Measurements from ENCODE around the gene ZP3. TPM values are rescaled to one million over a fixed set of nuclear protein-coding genes. Genes with fewer than 3 reads are reported as not detected.
"Not testable (repeated sequence)": the region's sequence is repeated elsewhere in the genome, so short reads cannot be mapped to it uniquely, and the experiment has no call there.

The ZP3 gene
- total and polyA plus RNA-seq, 2 of the 8 experiments (the other 6 are each of a cell fraction or from before 2014, with no cell fraction given) = 1.5 to 2.4 TPM

- H3K18ac ChIP-seq (ENCODE audit: extremely low read depth, low read length); H4K8ac ChIP-seq (ENCODE audit: extremely low read depth, insufficient read depth, low read length); FAIRE-seq; H3K9me3 ChIP-seq (ENCODE audit: insufficient read depth in 2 of 2, low read depth in 1 of 2, low read length in 1 of 2); H3K23me2 ChIP-seq (ENCODE audit: low read depth, low read length); H2BK120ac ChIP-seq (replicated peaks; ENCODE audit: low read depth, low read length); H2BK15ac ChIP-seq (ENCODE audit: low read length); H2BK5ac ChIP-seq (ENCODE audit: low read depth, low read length); H3K27me3 ChIP-seq (replicated peaks in 1 of 4; ENCODE audit: control insufficient read depth in 3 of 4, extremely low read depth in 1 of 4, insufficient read depth in 3 of 4, low read length in 3 of 4); H3K23ac ChIP-seq (ENCODE audit: insufficient read length); H3K4me2 ChIP-seq (ENCODE audit: insufficient read depth in 1 of 2, low read depth in 2 of 2, low read length in 2 of 2); H4K91ac ChIP-seq (replicated peaks; ENCODE audit: insufficient read length, low read length); H4K20me1 ChIP-seq (replicated peaks in 1 of 2; ENCODE audit: control insufficient read depth in 1 of 2, insufficient read depth in 2 of 2, low read length in 2 of 2); H3K27ac ChIP-seq (ENCODE audit: low read depth, low read length); H3K4ac ChIP-seq (replicated peaks; ENCODE audit: insufficient read length, low read depth, low read length); H3K79me2 ChIP-seq (ENCODE audit: control insufficient read depth in 1 of 2, insufficient read depth in 2 of 2, low read length in 2 of 2); H3K14ac ChIP-seq (ENCODE audit: insufficient read length); H3K4me3 ChIP-seq (ENCODE audit: extremely low read depth in 1 of 4, insufficient read depth in 2 of 4, low read depth in 3 of 4, low read length in 4 of 4); DNase-seq (ENCODE audit: low read depth in 1 of 2, low spot score in 2 of 2); H3K79me1 ChIP-seq (ENCODE audit: low read depth, low read length); H3K4me1 ChIP-seq (replicated peaks in 1 of 4; ENCODE audit: control insufficient read depth in 3 of 4, insufficient read depth in 4 of 4, low read length in 3 of 4); H2BK20ac ChIP-seq (ENCODE audit: low read length); H3K9ac ChIP-seq (replicated peaks in 1 of 4; ENCODE audit: extremely low read depth in 1 of 4, low read depth in 3 of 4, low read length in 3 of 4); H3K56ac ChIP-seq (replicated peaks; ENCODE audit: insufficient read length, low read depth, low read length); H4K5ac ChIP-seq (ENCODE audit: insufficient read length, low read depth, low read length); H2AFZ ChIP-seq (ENCODE audit: low read length); H2AK5ac ChIP-seq (ENCODE audit: low read depth, low read length); H3K36me3 ChIP-seq (ENCODE audit: control insufficient read depth in 2 of 4, insufficient read depth in 4 of 4, low read length in 3 of 4): not testable (repeated sequence)
- H2BK12ac ChIP-seq (ENCODE audit: low read depth, low read length) = 0 out of 2 replicates have a peak overlapping the region, but pooled peaks have one; percentile 50
- ChIA-PET CTCF (ENCODE audit: partially characterized antibody) (interaction anchor here (1.3 kb wide), 1 partner anchor 19 kb away, joined by 5 read pairs; no protein-coding TSS in a partner anchor), POLR2A (ENCODE audit: partially characterized antibody) (interaction anchor here (1.3 to 1.5 kb wide), 2 partner anchors 29 to 33 kb away, joined by 4 to 5 read pairs; partner anchors contain the start of gene YWHAG)
- 90% methylated on average over 5 of the region's 6 CpGs; no CpG with 5 or more reads in 1 of the 2 experiments for WGBS, 2 experiments (ENCODE audit: extremely low coverage in 1 of 2, insufficient coverage in 1 of 2, insufficient read length in 1 of 2, insufficient replicate concordance in 2 of 2, low coverage in 1 of 2, low lambda C conversion rate in 2 of 2, missing lambda C conversion rate in 1 of 2)
Measured at GRCh38 chr7:76387789-76388188, 37.0 kb upstream of the ZP3 start.
